Measurements from ENCODE around the gene ACOXL. TPM values are rescaled to one million over a fixed set of nuclear protein-coding genes. Genes with fewer than 3 reads are reported as not detected.
A peak's percentile ranks its signal among the peaks of the same experiment; 100 is the strongest.
"Not testable (repeated sequence)": the region's sequence is repeated elsewhere in the genome, so short reads cannot be mapped to it uniquely, and the experiment has no call there.

Gene ACOXL
- total and polyA plus RNA-seq, 2 of the 8 experiments (the other 6 are each of a cell fraction or from before 2014, with no cell fraction given), result 11.4 to 20.6 TPM

GRCh38 chr2:111045236-111045635 is 312.9 kb downstream of the ACOXL start:
- POLR2A ChIA-PET (ENCODE audit: partially characterized antibody); H3K18ac ChIP-seq (ENCODE audit: extremely low read depth, low read length); H2AK5ac ChIP-seq (ENCODE audit: low read depth, low read length); H2BK5ac ChIP-seq (ENCODE audit: low read depth, low read length); H3K27ac ChIP-seq (ENCODE audit: low read depth, low read length); H3K23me2 ChIP-seq (ENCODE audit: low read depth, low read length); H3K9me3 ChIP-seq (ENCODE audit: insufficient read depth in 2 of 2, low read depth in 1 of 2, low read length in 1 of 2); H3K9ac ChIP-seq (replicated peaks in 1 of 4; ENCODE audit: extremely low read depth in 1 of 4, low read depth in 3 of 4, low read length in 3 of 4); H3K36me3 ChIP-seq (ENCODE audit: control insufficient read depth in 2 of 4, insufficient read depth in 4 of 4, low read length in 3 of 4); H3K4me1 ChIP-seq (replicated peaks in 1 of 4; ENCODE audit: control insufficient read depth in 3 of 4, insufficient read depth in 4 of 4, low read length in 3 of 4); H3K56ac ChIP-seq (replicated peaks; ENCODE audit: insufficient read length, low read depth, low read length); H2AFZ ChIP-seq (ENCODE audit: low read length); H2BK15ac ChIP-seq (ENCODE audit: low read length); H3K4me3 ChIP-seq (ENCODE audit: extremely low read depth in 1 of 4, insufficient read depth in 2 of 4, low read depth in 3 of 4, low read length in 4 of 4); H3K79me2 ChIP-seq (ENCODE audit: control insufficient read depth in 1 of 2, insufficient read depth in 2 of 2, low read length in 2 of 2); H3K14ac ChIP-seq (ENCODE audit: insufficient read length); H2BK120ac ChIP-seq (replicated peaks; ENCODE audit: low read depth, low read length); H3K23ac ChIP-seq (ENCODE audit: insufficient read length); FAIRE-seq; H3K4me2 ChIP-seq (ENCODE audit: insufficient read depth in 1 of 2, low read depth in 2 of 2, low read length in 2 of 2); H4K91ac ChIP-seq (replicated peaks; ENCODE audit: insufficient read length, low read length); H4K20me1 ChIP-seq (replicated peaks in 1 of 2; ENCODE audit: control insufficient read depth in 1 of 2, insufficient read depth in 2 of 2, low read length in 2 of 2); H4K5ac ChIP-seq (ENCODE audit: insufficient read length, low read depth, low read length); H3K4ac ChIP-seq (replicated peaks; ENCODE audit: insufficient read length, low read depth, low read length); H2BK12ac ChIP-seq (ENCODE audit: low read depth, low read length); H4K8ac ChIP-seq (ENCODE audit: extremely low read depth, insufficient read depth, low read length); H2BK20ac ChIP-seq (ENCODE audit: low read length); H3K27me3 ChIP-seq (replicated peaks in 1 of 4; ENCODE audit: control insufficient read depth in 3 of 4, extremely low read depth in 1 of 4, insufficient read depth in 3 of 4, low read length in 3 of 4); H3K79me1 ChIP-seq (ENCODE audit: low read depth, low read length): not testable (repeated sequence)
- CTCF ChIA-PET (ENCODE audit: partially characterized antibody), result interaction anchor here (0.6 kb wide), 1 partner anchor 38 kb away, joined by 3 read pairs; no protein-coding TSS in a partner anchor
- peak in 1 of 2 experiments; percentile 28 for DNase-seq (ENCODE audit: low read depth in 1 of 2, low spot score in 2 of 2)
- 84% methylated on average over 6 of the region's 6 CpGs; no CpG with 5 or more reads in 1 of the 2 experiments for WGBS, 2 experiments (ENCODE audit: extremely low coverage in 1 of 2, insufficient coverage in 1 of 2, insufficient read length in 1 of 2, insufficient replicate concordance in 2 of 2, low coverage in 1 of 2, low lambda C conversion rate in 2 of 2, missing lambda C conversion rate in 1 of 2)
